ENCODE measurements around the gene GLIS2. TPM values are rescaled to one million over a fixed set of nuclear protein-coding genes. Genes with fewer than 3 reads are reported as not detected.
A peak's percentile ranks its signal among the peaks of the same experiment; 100 is the strongest.

GLIS2 gene
- total and polyA plus RNA-seq, 2 of the 4 experiments (the other 2 are of a cell fraction), result 0.36 to 8.4 TPM

- TF ChIP-seq RAD21 (IDR thresholded peaks at IDR 0.05; ENCODE audit: low read length), result no peak
These were observed 5.6 kb downstream of the GLIS2 start (continued) for GRCh38 chr16:4321286-4322120.

GRCh38 chr16:4322121-4323052, 6.5 kb downstream of the GLIS2 start:
- no peak overlapping the region for H4K8ac ChIP-seq (ENCODE audit: low read depth in 2 of 2, low read length in 2 of 2)
- H2BK5ac ChIP-seq (ENCODE audit: low read depth, low read length, poor library complexity, severe bottlenecking), result no peak overlapping the region
- H3K79me1 ChIP-seq (ENCODE audit: low read depth in 1 of 2, low read length in 2 of 2), result peaks cover 22 to 85% of the 10 kb centered on the region in 2 experiments
- H3K56ac ChIP-seq (ENCODE audit: extremely low read depth, insufficient read depth, low read length), result no peak overlapping the region
- in situ Hi-C loops (cut with MboI; ENCODE audit: low sequenced_read_pairs), result no loop called here
- ATAC-seq (ENCODE audit: low read depth) (no peak), DNase-seq (no peak)
- no peak overlapping the region for H3K4me2 ChIP-seq (ENCODE audit: low read depth, low read length)
- intact Hi-C loops (cut with micrococcal nuclease), result loop anchor here (2.0 kb wide), 1 partner anchor 24 kb away; no protein-coding TSS in a partner anchor
- H4K91ac ChIP-seq (ENCODE audit: insufficient read depth, low read depth, low read length), result no peak overlapping the region
- WGBS, 2 experiments (ENCODE audit: extremely low coverage in 2 of 2, insufficient read length in 1 of 2), result 91% methylated on average over 12 of the region's 30 CpGs; no CpG with 5 or more reads in 1 of the 2 experiments
- dilution Hi-C loops (cut with HindIII; ENCODE audit: low sequenced_read_pairs, unreplicated experiment), result no loop called here
- no peak overlapping the region for H3K4ac ChIP-seq (ENCODE audit: low read depth, low read length)
- no peaks in the 10 kb centered on the region for H3K27me3 ChIP-seq (ENCODE audit: control insufficient read depth, insufficient read depth, low read length)
- H3K36me3 ChIP-seq (ENCODE audit: control insufficient read depth, insufficient read depth, low read length), result no peaks in the 10 kb centered on the region; the same call in 1 of the 2 replicates
- H3K4me1 ChIP-seq (ENCODE audit: control insufficient read depth, insufficient read depth, low read length), result peaks cover 28% of the 10 kb centered on the region
- no peak overlapping the region for H4K5ac ChIP-seq (ENCODE audit: low read depth, low read length)
- H3K9ac ChIP-seq (ENCODE audit: low read depth, low read length), result no peak overlapping the region
- H2BK20ac ChIP-seq (ENCODE audit: low read depth, low read length), result no peak overlapping the region
- no peak overlapping the region for H3K27ac ChIP-seq (ENCODE audit: insufficient read depth, low read length)
- peak overlapping the region; percentile 77 for H2AK9ac ChIP-seq (replicated peaks; ENCODE audit: low read depth, low read length, poor library complexity)
- no peak overlapping the region for H3K4me3 ChIP-seq (ENCODE audit: insufficient read depth, low read depth, low read length)
- ChIA-PET POLR2A (ENCODE audit: unreplicated experiment) (no interaction called here), CTCF (no interaction called here)
- H3K9me3 ChIP-seq (ENCODE audit: control insufficient read depth, insufficient read depth, low read length), result no peaks in the 10 kb centered on the region
- H3K14ac ChIP-seq (replicated peaks; ENCODE audit: low read depth, low read length), result no peak overlapping the region
- peaks cover 88% of the 10 kb centered on the region for H4K20me1 ChIP-seq (ENCODE audit: insufficient read depth, low read length)
- no peak overlapping the region for H3K23ac ChIP-seq (ENCODE audit: low read depth, low read length)
- H3K18ac ChIP-seq (ENCODE audit: low read depth, low read length), result no peak overlapping the region
- no TSS peak for BruUV-seq (replicated peaks)
- peaks cover 15% of the 10 kb centered on the region; the same call in 1 of the 2 replicates for H3K9me1 ChIP-seq (ENCODE audit: insufficient read depth, low read length)
- peak overlapping the region; percentile 16 for H2AK5ac ChIP-seq (ENCODE audit: low read depth, low read length)
- H2AFZ ChIP-seq (replicated peaks; ENCODE audit: low read length, poor library complexity), result peak overlapping the region; percentile 21
- no peak overlapping the region for H2BK120ac ChIP-seq (ENCODE audit: low read depth, low read length)
- no peak for TF ChIP-seq RCOR1 (IDR thresholded peaks at IDR 0.05; ENCODE audit: insufficient replicate concordance, low read length)
- TF ChIP-seq POLR2A (IDR thresholded peaks at IDR 0.05; ENCODE audit: low read depth, low read length), result no peak
- no peak for TF ChIP-seq RAD21 (IDR thresholded peaks at IDR 0.05; ENCODE audit: low read length)
- no peak for TF ChIP-seq CHD1 (IDR thresholded peaks at IDR 0.05; ENCODE audit: low read depth, low read length)
- no peak for TF ChIP-seq BHLHE40 (IDR thresholded peaks at IDR 0.05; ENCODE audit: low read depth, low read length)
- TF ChIP-seq SMC3 (IDR thresholded peaks at IDR 0.05; ENCODE audit: low read depth, low read length), result no peak
- H2BK15ac ChIP-seq (ENCODE audit: low read depth, low read length), result no peak overlapping the region

Data from IMR-90 (cell line).